Head of caudate nucleus (tissue), 42 donors: ENCODE data around the gene ZNF587B.
"Not testable (repeated sequence)": the region's sequence is repeated elsewhere in the genome, so short reads cannot be mapped to it uniquely, and the experiment has no call there.

Source experiments
- DNase-seq, 42 donors: peaks; one replicate each; pipeline versions ENCODE4 v3.0.0 to v3.0.0-alpha.2; 2020 to 2021; ENCODE audit warnings: mixed read lengths in 7 of 42
- intact Hi-C: fragments of 100-400 bp; cut with DNase I; formaldehyde crosslinking; loops from one replicate; pipeline ENCODE4 v1.15.0; 2022

ZNF587B gene

GRCh38 chr19:57851812-57852603, 21.9 kb downstream of the ZNF587B start:
- intact Hi-C loops, result not testable (repeated sequence)

GRCh38 chr19:57854117-57854516, 24.0 kb downstream of the ZNF587B start:
- DNase-seq, intact Hi-C loops: not testable (repeated sequence)

More at GRCh38 chr19:57851812-57852603, 21.9 kb downstream of the ZNF587B start:
- not testable (repeated sequence) for DNase-seq

GRCh38 chr19:57862351-57862750, 32.3 kb downstream of the ZNF587B start:
- DNase-seq, intact Hi-C loops: not testable (repeated sequence)

GRCh38 chr19:57867868-57868492, 37.9 kb downstream of the ZNF587B start:
- intact Hi-C loops, result no loop called here
- no peak for DNase-seq

GRCh38 chr19:57869655-57870054, 39.6 kb downstream of the ZNF587B start:
- intact Hi-C loops, DNase-seq: not testable (repeated sequence)

- no peak for DNase-seq
- intact Hi-C loops, result no loop called here
These were observed 40.1 kb downstream of the ZNF587B start for GRCh38 chr19:57870225-57870624.

- DNase-seq, result no peak
- intact Hi-C loops, result no loop called here
These were observed 42.4 kb downstream of the ZNF587B start for GRCh38 chr19:57872450-57872849.

- DNase-seq, intact Hi-C loops: not testable (repeated sequence)
These were observed 44.0 kb downstream of the ZNF587B start for GRCh38 chr19:57873883-57874799.

- no peak for DNase-seq
- intact Hi-C loops, result no loop called here
These were observed 55.9 kb downstream of the ZNF587B start for GRCh38 chr19:57886046-57886445.

- no peak for DNase-seq
- intact Hi-C loops, result no loop called here
These were observed 57.3 kb downstream of the ZNF587B start for GRCh38 chr19:57887195-57887941.

- intact Hi-C loops, result no loop called here
- no peak for DNase-seq
These were observed 58.0 kb downstream of the ZNF587B start for GRCh38 chr19:57888107-57888559.

- intact Hi-C loops, result no loop called here
- peak; percentile 66 to 95 (median 88) for DNase-seq
These were observed 58.6 kb downstream of the ZNF587B start, which contains the start of gene ZNF814 for GRCh38 chr19:57888560-57889231. TSS of gene ZNF814 (minus strand) at chr19:57889037. CDS start at chr19:57888802, 235 bp downstream.

GRCh38 chr19:57890706-57891105, 60.6 kb downstream of the ZNF587B start:
- intact Hi-C loops, DNase-seq: not testable (repeated sequence)
